Astrocyte of the cerebellum (primary cell): ENCODE data around the gene SYT7.

Experiments used
- DNase-seq: peaks from one replicate; pipeline ENCODE4 v3.0.0-alpha.2; 2011; ENCODE audit warnings: low read depth
- H3K4me3 ChIP-seq: 2 replicates; pipeline ENCODE4 v1.5.1; 2011; ENCODE audit warnings: mild to moderate bottlenecking, low read depth, low read length, moderate library complexity
- CTCF ChIP-seq: IDR thresholded peaks from 2 replicates; pipeline ENCODE4 v1.5.1; 2012; ENCODE audit warnings: low read length, low read depth, moderate library complexity, mild to moderate bottlenecking; ENCODE audit errors: missing control alignments
- in situ Hi-C: cut with HindIII; loops from 2 replicates; pipeline ENCODE4 v1.10.0; 2017; ENCODE audit warnings: low sequenced_read_pairs

SYT7 gene

GRCh38 chr11:61529537-61530225 lies 51.2 kb downstream of the SYT7 start:
- in situ Hi-C loops = no loop called here
- TF ChIP-seq CTCF = no peak
- no peak overlapping the region for H3K4me3 ChIP-seq
- DNase-seq = no peak

DNA sequence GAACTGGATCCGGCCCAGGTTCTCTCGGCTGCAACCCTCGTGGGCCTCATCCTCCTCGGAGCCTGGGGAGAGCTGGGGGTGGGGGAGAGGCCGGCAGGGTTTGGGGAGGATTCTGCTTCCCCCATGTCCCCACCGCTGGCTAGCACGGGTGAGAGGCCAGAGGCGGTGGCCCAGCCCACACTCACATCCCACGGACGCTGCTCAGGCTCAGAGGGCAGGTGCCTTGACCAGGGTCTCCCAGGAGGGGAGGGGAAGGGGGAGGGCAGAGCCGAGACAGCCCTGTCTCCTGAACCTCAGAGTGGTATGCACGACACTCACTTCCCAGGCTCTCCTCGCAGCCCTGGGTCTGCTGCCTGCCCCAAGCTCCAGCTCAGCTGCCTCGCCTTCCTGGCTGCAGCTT lies 52.8 kb downstream of the SYT7 start:
- TF ChIP-seq CTCF = no peak
- in situ Hi-C loops = no loop called here
- DNase-seq = no peak
- H3K4me3 ChIP-seq = no peak overlapping the region

DNA sequence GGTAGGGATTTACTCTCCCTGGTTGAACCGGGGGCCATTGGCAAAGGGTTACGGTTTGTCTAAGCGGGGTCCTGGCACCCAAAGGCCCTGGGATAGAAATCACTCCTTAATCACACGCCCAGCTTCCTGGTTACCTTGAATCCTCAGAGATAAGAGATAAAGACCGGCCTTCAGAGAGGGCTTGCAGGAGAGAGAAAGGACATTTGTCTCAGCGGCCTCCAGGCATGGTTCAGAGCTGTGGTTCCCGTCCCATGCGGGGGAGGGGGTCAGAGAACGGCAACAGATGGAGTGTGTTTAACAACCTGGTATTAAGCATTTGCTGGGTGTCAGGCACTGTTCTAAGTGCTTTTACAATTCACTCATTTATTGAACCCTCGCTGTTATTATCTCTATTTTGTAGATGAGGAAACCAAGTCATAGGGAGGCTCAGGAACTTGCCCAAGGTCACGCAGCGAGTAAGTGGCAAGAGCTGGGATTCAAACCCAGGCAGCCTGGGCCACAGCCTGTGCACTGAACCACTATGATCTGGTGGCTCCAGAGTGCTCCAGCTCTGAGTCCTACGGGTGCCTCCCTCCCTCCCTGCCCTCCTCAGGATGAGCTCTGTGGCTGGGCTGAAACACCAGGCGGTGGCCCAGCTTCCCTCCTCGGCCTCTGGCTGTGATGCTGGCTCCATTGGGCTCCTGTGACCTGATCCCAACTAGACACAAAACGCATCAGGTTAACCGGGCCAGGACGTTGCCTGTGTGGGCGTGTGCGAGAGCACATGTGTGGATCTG lies 53.7 kb downstream of the SYT7 start:
- in situ Hi-C loops = no loop called here
- no peak overlapping the region for H3K4me3 ChIP-seq
- TF ChIP-seq CTCF = no peak
- DNase-seq = no peak

- no peak overlapping the region for H3K4me3 ChIP-seq
- in situ Hi-C loops = no loop called here
- no peak for DNase-seq
- TF ChIP-seq CTCF = no peak
Observed at GRCh38 chr11:61526229-61526628, 54.6 kb downstream of the SYT7 start.

DNA sequence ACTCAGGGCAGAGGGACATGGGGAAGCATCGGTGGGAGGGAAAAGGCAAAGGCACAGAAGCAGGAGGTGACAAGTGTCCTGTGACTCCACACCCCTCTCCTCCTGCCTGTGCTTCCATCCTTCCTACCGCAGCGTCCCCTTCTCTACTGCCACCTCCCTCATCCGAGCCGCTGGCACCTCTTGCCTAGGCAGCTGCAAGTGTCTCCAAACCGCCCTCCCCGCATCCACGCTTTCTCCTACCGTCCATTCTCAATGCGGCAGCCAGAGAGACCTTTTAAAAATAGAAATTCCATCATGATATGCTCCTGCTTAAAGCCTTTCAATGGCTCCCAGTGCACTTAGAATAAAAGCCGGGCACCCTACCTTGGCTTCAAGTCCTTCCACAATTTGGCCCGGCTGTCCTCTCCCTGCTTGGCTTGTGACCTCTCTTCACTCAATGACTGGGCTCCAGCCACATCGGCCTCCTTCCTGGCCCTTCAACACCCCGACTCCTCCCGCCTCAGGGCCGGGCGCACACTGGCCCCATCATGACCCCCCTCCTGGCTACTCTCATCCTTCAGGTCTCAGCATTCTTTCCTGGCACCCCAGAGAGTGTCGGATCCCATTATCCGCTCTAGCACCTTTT lies 55.8 kb downstream of the SYT7 start:
- TF ChIP-seq CTCF = no peak
- DNase-seq = no peak
- in situ Hi-C loops = loop anchor here (5.0 kb wide), 1 partner anchor 72 kb away; no protein-coding TSS in a partner anchor
- H3K4me3 ChIP-seq = no peak overlapping the region

DNA sequence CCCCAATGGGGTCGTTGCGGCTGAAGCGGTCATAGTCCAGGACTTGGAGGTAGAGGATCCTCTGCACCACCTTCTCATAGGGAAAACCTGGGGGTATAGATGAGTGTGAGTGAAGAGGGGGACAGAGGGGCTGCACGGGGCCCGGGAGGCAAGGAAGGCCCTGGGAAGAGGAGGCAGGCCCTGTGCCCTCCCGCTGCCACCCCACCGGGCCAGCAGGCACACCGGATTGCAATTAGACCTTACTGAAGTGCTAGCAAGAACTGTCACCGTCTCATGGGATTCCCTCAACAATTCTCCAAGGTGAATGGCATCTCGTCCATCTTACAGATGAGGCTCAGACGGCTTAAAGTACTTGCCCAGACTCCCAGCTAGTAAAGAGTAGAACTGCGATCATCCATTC lies 56.4 kb downstream of the SYT7 start:
- no peak overlapping the region for H3K4me3 ChIP-seq
- TF ChIP-seq CTCF = no peak
- no peak for DNase-seq
- in situ Hi-C loops = loop anchor here (5.0 kb wide), 1 partner anchor 73 kb away; no protein-coding TSS in a partner anchor
